GM10266 (cell line): Measurements from ENCODE around the gene SNU13.
"Not testable (repeated sequence)": the region's sequence is repeated elsewhere in the genome, so short reads cannot be mapped to it uniquely, and the experiment has no call there.

ENCODE experiments used
- DNase-seq: peaks from one replicate; pipeline ENCODE4 v3.0.0; 2012; ENCODE audit errors: extremely low spot score
- CTCF ChIP-seq: IDR thresholded peaks from 2 replicates; pipeline ENCODE4 v1.5.1; 2012; ENCODE audit warnings: mild to moderate bottlenecking, low read depth; ENCODE audit not compliant: control insufficient read depth, insufficient read depth; ENCODE audit errors: missing control alignments

The SNU13 gene

GRCh38 chr22:41681616-41682015 lies 7.1 kb downstream of the SNU13 start:
- DNase-seq: no peak
- TF ChIP-seq CTCF: no peak

- no peak for TF ChIP-seq CTCF
- DNase-seq: no peak
Measured at GRCh38 chr22:41676134-41676533, 12.5 kb downstream of the SNU13 start.

GRCh38 chr22:41674846-41675340 lies 13.8 kb downstream of the SNU13 start:
- TF ChIP-seq CTCF: no peak
- no peak for DNase-seq

GRCh38 chr22:41672780-41673509 lies 15.7 kb downstream of the SNU13 start:
- DNase-seq: no peak

GRCh38 chr22:41672096-41672495 lies 16.6 kb downstream of the SNU13 start:
- DNase-seq: not testable (repeated sequence)

More at GRCh38 chr22:41672780-41673509, 15.7 kb downstream of the SNU13 start:
- peak; percentile 41 for TF ChIP-seq CTCF

- no peak for TF ChIP-seq CTCF
- no peak for DNase-seq
Measured at GRCh38 chr22:41668971-41669911, 19.4 kb downstream of the SNU13 start.

GRCh38 chr22:41664951-41665350 lies 23.7 kb downstream of the SNU13 start:
- no peak for TF ChIP-seq CTCF
- no peak for DNase-seq
